ENCODE data around the gene RNPEPL1.
"Not testable (repeated sequence)": the region's sequence is repeated elsewhere in the genome, so short reads cannot be mapped to it uniquely, and the experiment has no call there.

Gene RNPEPL1

GRCh38 chr2:240567872-240568677 lies at the start of gene RNPEPL1:
TSS of gene RNPEPL1 (plus strand) at chr2:240568484. CDS start at chr2:240568587, 103 bp downstream.
- no peak for FAIRE-seq

- no peak for FAIRE-seq
Observed at GRCh38 chr2:240518981-240519380, 49.3 kb upstream of the RNPEPL1 start.

- FAIRE-seq = no peak
Observed at GRCh38 chr2:240519396-240520129, 48.7 kb upstream of the RNPEPL1 start.

- no peak for FAIRE-seq
Observed at GRCh38 chr2:240520130-240520973, 47.9 kb upstream of the RNPEPL1 start.

GRCh38 chr2:240520974-240521350 lies 47.3 kb upstream of the RNPEPL1 start:
- FAIRE-seq = no peak

GRCh38 chr2:240521885-240522284 lies 46.4 kb upstream of the RNPEPL1 start:
- FAIRE-seq = not testable (repeated sequence)

GRCh38 chr2:240522406-240522805 lies 45.9 kb upstream of the RNPEPL1 start:
- FAIRE-seq = no peak

GRCh38 chr2:240523451-240524281 lies 44.6 kb upstream of the RNPEPL1 start:
- FAIRE-seq = no peak

- no peak for FAIRE-seq
Observed at GRCh38 chr2:240524963-240525718, 43.1 kb upstream of the RNPEPL1 start.

- FAIRE-seq = no peak
Observed at GRCh38 chr2:240525802-240526201, 42.5 kb upstream of the RNPEPL1 start.

- FAIRE-seq = no peak
Observed at GRCh38 chr2:240526521-240526920, 41.8 kb upstream of the RNPEPL1 start.

GRCh38 chr2:240527153-240527750 lies 41.0 kb upstream of the RNPEPL1 start:
- FAIRE-seq = no peak

GRCh38 chr2:240528406-240529040 lies 39.8 kb upstream of the RNPEPL1 start:
- no peak for FAIRE-seq

- no peak for FAIRE-seq
Observed at GRCh38 chr2:240529344-240529999, 38.8 kb upstream of the RNPEPL1 start.

GRCh38 chr2:240530181-240530580 lies 38.1 kb upstream of the RNPEPL1 start:
- no peak for FAIRE-seq

GRCh38 chr2:240531038-240531437 lies 37.2 kb upstream of the RNPEPL1 start:
- FAIRE-seq = no peak

GRCh38 chr2:240532031-240532775 lies 36.1 kb upstream of the RNPEPL1 start:
- no peak for FAIRE-seq

GRCh38 chr2:240538031-240538780 lies 30.1 kb upstream of the RNPEPL1 start:
- no peak for FAIRE-seq
